Ectodermal cell (in vitro differentiated cells): ENCODE data around the gene INSL3. TPM values are rescaled to one million over a fixed set of nuclear protein-coding genes. Genes with fewer than 3 reads are reported as not detected.

Experiments
- H3K27ac ChIP-seq: 2 replicates; pipeline ENCODE4 v1.7.0; 2013; ENCODE audit warnings: mild to moderate bottlenecking, low read depth, low read length; ENCODE audit not compliant: insufficient read depth, poor library complexity, severe bottlenecking
- H3K27me3 ChIP-seq: 2 replicates; pipeline ENCODE4 v1.7.0; 2013; ENCODE audit warnings: mild to moderate bottlenecking, low read length; ENCODE audit not compliant: insufficient read depth, control insufficient read depth, poor library complexity, severe bottlenecking
- H3K36me3 ChIP-seq: one replicate; pipeline ENCODE4 v1.7.0; 2013; ENCODE audit warnings: low read length; ENCODE audit not compliant: control insufficient read depth, insufficient read depth
- H3K4me1 ChIP-seq: one replicate; pipeline ENCODE4 v1.7.0; 2013; ENCODE audit warnings: low read length; ENCODE audit not compliant: control insufficient read depth, insufficient read depth
- H3K4me3 ChIP-seq: 2 replicates; pipeline ENCODE4 v1.7.0; 2013; ENCODE audit warnings: low read depth, low read length, control low read depth; ENCODE audit not compliant: insufficient read depth
- H3K9me3 ChIP-seq: 2 replicates; pipeline ENCODE4 v1.7.0; 2013; ENCODE audit warnings: mild to moderate bottlenecking, low read length, moderate library complexity; ENCODE audit not compliant: control insufficient read depth
- WGBS, 2 experiments: methylation state at CpG; one replicate each; pipeline ENCODE4 v1.1.7; 2013; ENCODE audit warnings: missing lambda C conversion rate in 2 of 2; 5-methylcytosine and 5-hydroxymethylcytosine counted together
- polyA plus RNA-seq, 4 experiments: library from polyadenylated mRNA; stranded (reverse); fragments of 50-300 nt; gene quantifications; one replicate each; pipeline ENCODE4 v1.2.3, GENCODE V29; 2013

The INSL3 gene
- polyA plus RNA-seq (2013, experiment 1 of 4) = not detected
- polyA plus RNA-seq (2013, experiment 2 of 4) = 0.37 TPM
- polyA plus RNA-seq (2013, experiment 3 of 4) = 0.69 TPM
- not detected for polyA plus RNA-seq (2013, experiment 4 of 4)

DNA sequence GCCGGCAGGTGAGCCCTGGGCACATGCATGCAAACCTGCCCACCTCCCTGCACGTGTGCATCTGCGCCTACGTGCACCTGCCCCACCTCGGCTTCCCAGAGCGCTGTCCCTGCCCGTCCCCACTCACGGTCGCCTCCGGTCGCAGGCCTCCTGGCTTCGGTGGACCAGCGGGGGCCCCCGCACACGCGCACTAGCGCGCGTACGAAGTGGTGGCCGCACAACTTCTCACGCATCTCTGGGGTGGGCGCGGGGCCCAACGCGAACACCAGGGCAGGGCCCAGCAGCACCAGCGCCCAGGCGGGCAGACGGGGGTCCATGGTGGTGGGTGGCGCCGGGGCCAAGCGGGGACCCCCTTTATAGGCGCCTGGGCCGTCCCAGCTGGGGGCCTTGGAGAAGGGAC, at the start of gene INSL3:
Gene INSL3 (minus strand): TSS at position 330 of the 400 bp plus-strand sequence. CDS start 13 bp downstream, at position 317.
- Histone ChIP-seq H3K4me1 (no peaks in the 10 kb centered on the region), H3K36me3 (no peaks in the 10 kb centered on the region), H3K4me3 (no peak within 1 kb of the TSS), H3K9me3 (no peaks in the 10 kb centered on the region), H3K27me3 (no peaks in the 10 kb centered on the region), H3K27ac (no peak within 1 kb of the TSS)
- 94 to 95% methylated on average over 34 of the region's 34 CpGs for WGBS, 2 experiments

DNA sequence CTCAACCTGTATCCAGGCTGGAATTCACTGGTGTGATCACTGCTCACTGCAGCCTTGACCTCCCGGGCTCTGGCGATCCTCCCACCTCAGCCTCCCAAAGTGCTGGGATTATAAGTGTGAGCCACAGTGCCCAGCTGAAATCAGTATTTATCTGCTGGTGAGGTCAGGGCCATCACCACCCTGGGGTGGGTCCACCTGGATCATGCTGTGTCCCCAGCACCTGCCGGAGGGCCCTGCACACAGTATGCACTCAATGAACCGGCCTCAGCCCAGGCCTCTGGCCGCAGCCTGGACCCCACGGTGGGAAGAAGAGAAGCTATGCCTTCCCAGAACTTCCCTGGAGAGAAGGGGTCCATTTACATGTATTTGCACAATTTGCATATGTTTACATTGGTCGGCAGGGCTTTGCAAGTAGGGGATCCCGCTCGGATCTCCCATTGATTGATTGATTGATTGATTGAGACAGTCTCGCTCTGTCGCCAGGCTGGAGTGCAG, 47.8 kb upstream of the INSL3 start:
- WGBS, 2 experiments = 32 to 36% methylated on average over 11 of the region's 11 CpGs
- H3K4me1 ChIP-seq = no peaks in the 10 kb centered on the region
- peaks cover 32% of the 10 kb centered on the region for H3K27me3 ChIP-seq
- H3K36me3 ChIP-seq = peaks cover 4% of the 10 kb centered on the region
- no peaks in the 10 kb centered on the region for H3K9me3 ChIP-seq
- no peak overlapping the region for H3K4me3 ChIP-seq
- H3K27ac ChIP-seq = no peak overlapping the region

- 63 to 68% methylated on average over 6 of the region's 6 CpGs for WGBS, 2 experiments
- Histone ChIP-seq H3K4me3 (no peak overlapping the region), H3K36me3 (peaks cover 6% of the 10 kb centered on the region), H3K9me3 (no peaks in the 10 kb centered on the region), H3K4me1 (no peaks in the 10 kb centered on the region), H3K27me3 (peaks cover 29% of the 10 kb centered on the region), H3K27ac (no peak overlapping the region)
Observed at GRCh38 chr19:17868669-17869068, 47.4 kb upstream of the INSL3 start.

GRCh38 chr19:17866964-17867486, 45.7 kb upstream of the INSL3 start:
- no peaks in the 10 kb centered on the region for H3K9me3 ChIP-seq
- no peaks in the 10 kb centered on the region for H3K4me1 ChIP-seq
- H3K36me3 ChIP-seq = peaks cover 22% of the 10 kb centered on the region
- WGBS, 2 experiments = 87 to 90% methylated on average over 11 of the region's 11 CpGs
- no peak overlapping the region for H3K4me3 ChIP-seq
- no peak overlapping the region for H3K27ac ChIP-seq
- peaks cover 14% of the 10 kb centered on the region for H3K27me3 ChIP-seq

GRCh38 chr19:17866312-17866963, 45.1 kb upstream of the INSL3 start:
- H3K4me3 ChIP-seq = no peak overlapping the region
- H3K36me3 ChIP-seq = peaks cover 27% of the 10 kb centered on the region
- no peaks in the 10 kb centered on the region for H3K9me3 ChIP-seq
- peaks cover 5% of the 10 kb centered on the region for H3K4me1 ChIP-seq
- no peak overlapping the region for H3K27ac ChIP-seq
- WGBS, 2 experiments = 90 to 92% methylated on average over 8 of the region's 8 CpGs
- peaks cover 10% of the 10 kb centered on the region for H3K27me3 ChIP-seq

DNA sequence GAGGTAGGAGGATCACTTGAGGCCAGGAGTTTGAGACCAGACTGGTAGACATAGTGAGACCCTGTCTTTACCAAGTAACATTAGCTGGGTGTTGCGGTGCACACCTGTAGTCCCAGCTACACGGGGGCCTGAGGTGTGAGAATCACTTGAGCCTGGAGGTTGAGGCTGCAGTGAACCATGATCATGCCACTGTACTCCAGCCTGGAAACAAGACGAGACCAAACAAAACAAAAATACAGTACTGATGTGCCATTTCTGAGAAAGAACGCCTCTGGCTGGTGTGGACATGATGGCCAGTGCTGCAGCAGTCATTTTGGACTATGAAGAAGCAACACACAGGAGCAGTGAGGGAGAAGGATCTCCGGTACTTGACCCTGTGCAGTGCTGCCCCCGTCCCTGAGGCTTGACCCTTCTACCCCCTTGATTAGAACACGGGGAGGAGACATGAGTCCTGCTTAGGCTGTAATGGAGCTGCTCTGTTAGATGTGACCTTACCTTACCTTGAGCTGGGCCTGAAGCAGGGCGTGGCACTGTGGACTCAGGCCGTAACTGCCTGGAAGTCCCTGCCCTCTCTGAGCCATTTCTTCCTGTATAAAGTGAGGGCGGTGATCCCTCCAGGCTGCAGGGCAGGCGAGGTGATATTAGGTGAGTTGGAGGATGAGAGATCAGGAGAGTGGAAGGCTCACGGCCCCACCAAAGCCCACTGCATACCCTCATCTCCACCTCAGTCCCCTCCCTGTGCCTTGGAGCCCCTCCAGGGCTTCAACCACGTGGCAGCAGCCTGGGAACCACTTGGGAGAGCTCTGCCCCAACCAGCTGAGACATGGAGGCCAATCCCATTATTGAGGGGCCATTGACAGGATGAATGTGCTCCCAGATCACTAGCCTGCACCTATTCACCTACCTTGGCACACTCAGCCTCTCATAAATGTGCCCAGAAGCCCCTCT, 44.3 kb upstream of the INSL3 start:
- Histone ChIP-seq H3K9me3 (no peaks in the 10 kb centered on the region), H3K4me3 (no peak overlapping the region), H3K36me3 (peaks cover 31% of the 10 kb centered on the region), H3K27me3 (peaks cover 3% of the 10 kb centered on the region), H3K27ac (no peak overlapping the region), H3K4me1 (peaks cover 8% of the 10 kb centered on the region)
- 82 to 85% methylated on average over 13 of the region's 13 CpGs for WGBS, 2 experiments

GRCh38 chr19:17863520-17864182, 42.3 kb upstream of the INSL3 start:
- 95 to 96% methylated on average over 8 of the region's 8 CpGs for WGBS, 2 experiments
- no peak overlapping the region for H3K4me3 ChIP-seq
- H3K27ac ChIP-seq = no peak overlapping the region
- H3K36me3 ChIP-seq = peaks cover 31% of the 10 kb centered on the region
- peaks cover 8% of the 10 kb centered on the region for H3K4me1 ChIP-seq
- no peaks in the 10 kb centered on the region for H3K9me3 ChIP-seq
- H3K27me3 ChIP-seq = no peaks in the 10 kb centered on the region

DNA sequence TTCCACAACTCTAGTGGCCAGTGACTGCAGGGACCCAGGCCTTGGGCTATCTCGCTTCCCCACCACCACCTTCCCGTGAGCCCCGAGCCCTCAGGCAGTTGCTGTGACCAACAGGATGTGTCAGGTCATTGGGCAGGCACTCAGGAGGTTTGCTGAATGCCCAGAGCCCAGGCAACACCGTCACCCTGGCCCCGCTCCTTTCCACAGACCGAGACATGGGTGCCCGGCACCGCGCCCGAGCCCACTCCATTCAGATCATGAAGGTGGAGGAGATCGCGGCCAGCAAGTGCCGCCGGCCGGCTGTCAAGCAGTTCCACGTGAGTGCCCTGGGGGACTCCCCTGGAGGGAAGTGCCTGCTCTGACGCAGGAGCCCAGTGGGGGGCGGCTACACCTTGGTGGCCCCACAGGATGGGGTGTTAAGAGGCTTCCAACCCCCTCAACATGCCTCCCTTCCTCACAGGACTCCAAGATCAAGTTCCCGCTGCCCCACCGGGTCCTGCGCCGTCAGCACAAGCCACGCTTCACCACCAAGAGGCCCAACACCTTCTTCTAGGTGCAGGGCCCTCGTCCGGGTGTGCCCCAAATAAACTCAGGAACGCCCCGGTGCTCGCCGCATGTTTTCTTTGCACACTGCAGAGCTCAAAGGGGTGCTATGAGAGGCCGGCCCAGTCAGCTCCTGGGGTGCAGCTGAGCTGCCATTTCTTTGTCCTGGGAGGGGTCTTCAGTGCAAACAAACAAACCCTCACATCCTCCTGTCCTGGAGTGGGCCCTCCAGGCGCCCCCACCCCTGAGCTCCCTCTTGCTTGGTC, 41.6 kb upstream of the INSL3 start:
- no peaks in the 10 kb centered on the region for H3K9me3 ChIP-seq
- no peak overlapping the region for H3K27ac ChIP-seq
- no peaks in the 10 kb centered on the region for H3K27me3 ChIP-seq
- peaks cover 31% of the 10 kb centered on the region for H3K36me3 ChIP-seq
- WGBS, 2 experiments = 93 to 94% methylated on average over 31 of the region's 31 CpGs
- no peak overlapping the region for H3K4me3 ChIP-seq
- H3K4me1 ChIP-seq = peaks cover 8% of the 10 kb centered on the region
